Breast epithelium (tissue), 4 donors: ENCODE data around the gene SERTAD4. TPM values are rescaled to one million over a fixed set of nuclear protein-coding genes. Genes with fewer than 3 reads are reported as not detected.

Experiments used
- DNase-seq, 2 donors: peaks; one replicate each; pipeline ENCODE4 v3.0.0-alpha.2; 2019; ENCODE audit warnings: low spot score in 2 of 2
- H3K27ac ChIP-seq, 2 donors: fragments of 200-600 bp; sonication (generic) in 1 of 2; one replicate each; pipeline ENCODE4 v1.5.1; 2016 to 2019; ENCODE audit warnings: mild to moderate bottlenecking in 1 of 2
- H3K27me3 ChIP-seq, 2 donors: fragments of 200-600 bp; sonication (generic) in 1 of 2; one replicate each; pipeline versions ENCODE4 v1.5.1 to v1.6.0; 2017 to 2019; ENCODE audit warnings: control low read depth in 1 of 2, mild to moderate bottlenecking in 1 of 2
- H3K36me3 ChIP-seq: fragments of 200-600 bp; one replicate; pipeline ENCODE4 v1.5.1; 2019
- H3K4me1 ChIP-seq, 2 donors: fragments of 200-600 bp; sonication (generic); one replicate each; pipeline ENCODE4 v1.5.1; 2016 to 2019; ENCODE audit warnings: control low read depth in 1 of 2
- H3K4me3 ChIP-seq, 3 donors: fragments of 200-600 bp; sonication (generic); 1 replicate in 2 of 3; 2 replicates in 1 of 3; pipeline ENCODE4 v1.5.1; 2016 to 2019; ENCODE audit warnings: mild to moderate bottlenecking in 3 of 3, moderate library complexity in 2 of 3
- H3K9me3 ChIP-seq, 2 donors: fragments of 200-600 bp; sonication (generic) in 1 of 2; one replicate each; pipeline ENCODE4 v1.5.1; 2016 to 2019; ENCODE audit warnings: control low read depth in 1 of 2
- POLR2A ChIP-seq: fragments of 450-650 bp; IDR thresholded peaks from one replicate; pipeline ENCODE4 v1.6.1; 2016; ENCODE audit warnings: antibody characterized with exemption, mild to moderate bottlenecking, moderate library complexity
- POLR2AphosphoS5 ChIP-seq, 3 donors: sonication (generic); formaldehyde crosslinking; IDR thresholded peaks; one replicate each; pipeline ENCODE4 v1.6.1; 2017; ENCODE audit warnings: antibody characterized with exemption in 3 of 3
- intact Hi-C: fragments of 100-400 bp; cut with DNase I; formaldehyde crosslinking; loops from one replicate; pipeline ENCODE4 v1.15.1; 2023; ENCODE audit warnings: low total_unique reads
- total RNA-seq, 3 donors: library from RNA; depleted of rRNA; stranded (reverse); fragments of >200 nt; gene quantifications; one replicate each; pipeline ENCODE4 v1.1.0, GENCODE V29; 2016
- TF ChIP-seq, protein P1 (sequence below), 3 donors: fragments of 450-650 bp; IDR thresholded peaks; one replicate each; pipeline ENCODE4 v1.5.1; 2016 to 2017; ENCODE audit warnings: antibody characterized with exemption in 3 of 3, mild to moderate bottlenecking in 3 of 3, moderate library complexity in 3 of 3

The SERTAD4 gene
- total RNA-seq, 3 donors from 2014 or later: 0.80 to 47.9 (median 7.9) TPM

DNA sequence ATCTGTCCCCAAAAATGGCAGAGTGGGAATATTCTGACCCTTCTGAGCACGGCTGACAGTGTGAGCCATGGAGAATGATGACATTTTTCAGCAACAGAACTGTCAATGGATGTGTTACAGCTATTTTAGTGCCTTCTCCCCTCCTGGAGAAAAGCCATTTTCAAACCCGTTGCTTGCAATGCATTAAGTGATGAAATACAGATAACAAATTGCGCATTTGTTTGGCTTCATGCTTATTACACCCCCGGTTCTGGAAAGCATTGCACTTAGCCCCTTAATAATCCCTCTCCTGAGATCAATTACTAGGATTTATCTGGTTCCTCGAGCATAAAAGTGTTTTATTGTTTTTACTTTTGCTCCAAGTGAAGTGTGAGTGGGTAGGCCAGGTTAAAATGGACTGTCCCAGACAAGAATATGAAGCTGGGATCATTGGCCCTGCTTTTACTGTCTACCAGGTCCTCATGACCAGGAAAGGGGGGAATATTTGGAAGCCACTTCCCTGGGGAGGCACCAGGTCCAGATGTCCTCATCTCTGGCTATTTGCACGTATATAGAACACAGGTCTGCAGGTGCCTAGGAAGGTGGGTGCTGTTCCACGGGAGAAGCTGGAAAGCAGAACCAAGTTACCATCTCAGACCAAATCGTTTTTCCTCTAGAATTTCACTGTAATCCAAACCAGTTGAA is 58.6 kb downstream of the SERTAD4 start:
- H3K4me3 ChIP-seq: no peak overlapping the region
- H3K9me3 ChIP-seq: no peaks in the 10 kb centered on the region

DNA sequence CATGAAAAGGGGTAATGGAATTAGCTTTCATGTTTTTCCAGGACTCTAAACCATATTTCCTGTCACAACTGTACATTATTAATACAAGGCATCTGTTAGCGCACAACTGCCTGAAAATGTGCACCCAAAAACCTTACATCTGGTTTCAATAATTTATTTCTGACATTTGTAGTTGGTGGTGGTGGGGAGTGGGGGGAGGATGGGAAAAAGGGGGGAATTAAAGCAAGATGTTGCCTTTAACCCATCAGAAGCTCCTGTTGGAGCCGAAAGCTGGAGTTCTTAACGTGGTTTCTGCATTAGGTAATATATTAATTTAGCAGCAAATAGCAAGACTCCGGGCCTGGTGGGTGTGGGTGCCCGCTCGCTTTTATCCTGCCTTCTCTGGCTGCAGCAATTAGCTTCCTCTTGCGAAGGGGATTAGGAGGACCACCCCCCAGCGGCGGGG is 59.2 kb downstream of the SERTAD4 start:
- peak in 1 of 2 donors; percentile 24 for DNase-seq
- Histone ChIP-seq H3K27me3 (no peaks in the 10 kb centered on the region), H3K36me3 (no peaks in the 10 kb centered on the region), H3K27ac (peak overlapping the region; percentile 89 to 91), H3K4me3 (peak overlapping the region; percentile 38 to 69 (median 58)), H3K9me3 (no peaks in the 10 kb centered on the region), H3K4me1 (peaks cover 11 to 12% of the 10 kb centered on the region in 2 donors)
- no peak for TF ChIP-seq POLR2A
- TF ChIP-seq POLR2AphosphoS5 (IDR thresholded peaks at IDR 0.05): no peak
- TF ChIP-seq, protein P1, sequence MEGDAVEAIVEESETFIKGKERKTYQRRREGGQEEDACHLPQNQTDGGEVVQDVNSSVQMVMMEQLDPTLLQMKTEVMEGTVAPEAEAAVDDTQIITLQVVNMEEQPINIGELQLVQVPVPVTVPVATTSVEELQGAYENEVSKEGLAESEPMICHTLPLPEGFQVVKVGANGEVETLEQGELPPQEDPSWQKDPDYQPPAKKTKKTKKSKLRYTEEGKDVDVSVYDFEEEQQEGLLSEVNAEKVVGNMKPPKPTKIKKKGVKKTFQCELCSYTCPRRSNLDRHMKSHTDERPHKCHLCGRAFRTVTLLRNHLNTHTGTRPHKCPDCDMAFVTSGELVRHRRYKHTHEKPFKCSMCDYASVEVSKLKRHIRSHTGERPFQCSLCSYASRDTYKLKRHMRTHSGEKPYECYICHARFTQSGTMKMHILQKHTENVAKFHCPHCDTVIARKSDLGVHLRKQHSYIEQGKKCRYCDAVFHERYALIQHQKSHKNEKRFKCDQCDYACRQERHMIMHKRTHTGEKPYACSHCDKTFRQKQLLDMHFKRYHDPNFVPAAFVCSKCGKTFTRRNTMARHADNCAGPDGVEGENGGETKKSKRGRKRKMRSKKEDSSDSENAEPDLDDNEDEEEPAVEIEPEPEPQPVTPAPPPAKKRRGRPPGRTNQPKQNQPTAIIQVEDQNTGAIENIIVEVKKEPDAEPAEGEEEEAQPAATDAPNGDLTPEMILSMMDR (IDR thresholded peaks at IDR 0.05): no peak
- intact Hi-C loops: no loop called here

More for the DNA sequence above, 58.6 kb downstream of the SERTAD4 start:
- no peaks in the 10 kb centered on the region for H3K27me3 ChIP-seq
- H3K27ac ChIP-seq: peak overlapping the region; percentile 89 to 91
- H3K36me3 ChIP-seq: no peaks in the 10 kb centered on the region
- intact Hi-C loops: no loop called here
- DNase-seq: no peak
- TF ChIP-seq POLR2A (no peak), POLR2AphosphoS5 (IDR thresholded peaks at IDR 0.05) (no peak)
- TF ChIP-seq, protein P1 (IDR thresholded peaks at IDR 0.05): no peak
- peaks cover 11 to 12% of the 10 kb centered on the region in 2 donors for H3K4me1 ChIP-seq

DNA sequence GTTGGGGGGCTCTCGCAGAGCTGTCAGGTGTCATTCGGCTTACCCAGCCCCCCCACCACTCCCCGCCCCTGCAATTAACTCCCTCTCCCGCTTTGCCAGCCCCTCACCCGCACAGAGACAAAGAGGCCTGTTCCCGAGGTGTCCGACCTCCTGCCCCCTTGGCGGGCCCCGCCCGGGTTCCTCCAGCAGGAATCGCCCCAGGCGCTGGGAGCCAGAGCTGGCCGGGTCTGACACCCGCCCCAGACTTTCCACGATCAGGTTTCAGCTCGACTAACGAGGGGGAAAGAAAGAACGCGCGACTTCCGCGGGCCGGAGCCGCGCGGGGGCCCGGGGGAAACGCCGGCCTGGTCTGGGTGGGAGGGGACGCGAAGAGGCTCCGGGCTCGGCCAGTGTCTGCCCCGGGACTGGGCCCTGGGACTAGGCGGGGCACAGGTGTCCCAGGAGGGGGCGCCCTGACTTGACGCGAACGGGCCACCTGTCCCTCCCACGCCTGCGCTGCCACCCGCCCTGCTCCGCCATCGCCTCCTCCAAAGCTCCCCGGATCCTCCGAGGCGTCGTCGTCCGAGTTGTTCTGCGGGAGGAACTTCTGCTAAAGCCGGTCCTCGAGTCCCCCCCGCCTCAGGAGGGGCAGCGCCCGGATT is 59.8 kb downstream of the SERTAD4 start:
- no peaks in the 10 kb centered on the region for H3K36me3 ChIP-seq
- H3K27ac ChIP-seq: peak overlapping the region; percentile 89 to 91
- H3K27me3 ChIP-seq: no peaks in the 10 kb centered on the region
- H3K9me3 ChIP-seq: no peaks in the 10 kb centered on the region
- H3K4me3 ChIP-seq: peak overlapping the region; percentile 38 to 69 (median 58)
- intact Hi-C loops: no loop called here
- no peak for TF ChIP-seq POLR2A
- TF ChIP-seq, protein P1 (IDR thresholded peaks at IDR 0.05): peak in 1 of 3 donors; percentile 15
- TF ChIP-seq POLR2AphosphoS5 (IDR thresholded peaks at IDR 0.05): no peak
- H3K4me1 ChIP-seq: peaks cover 11 to 12% of the 10 kb centered on the region in 2 donors
- peak; percentile 60 to 72 for DNase-seq

DNA sequence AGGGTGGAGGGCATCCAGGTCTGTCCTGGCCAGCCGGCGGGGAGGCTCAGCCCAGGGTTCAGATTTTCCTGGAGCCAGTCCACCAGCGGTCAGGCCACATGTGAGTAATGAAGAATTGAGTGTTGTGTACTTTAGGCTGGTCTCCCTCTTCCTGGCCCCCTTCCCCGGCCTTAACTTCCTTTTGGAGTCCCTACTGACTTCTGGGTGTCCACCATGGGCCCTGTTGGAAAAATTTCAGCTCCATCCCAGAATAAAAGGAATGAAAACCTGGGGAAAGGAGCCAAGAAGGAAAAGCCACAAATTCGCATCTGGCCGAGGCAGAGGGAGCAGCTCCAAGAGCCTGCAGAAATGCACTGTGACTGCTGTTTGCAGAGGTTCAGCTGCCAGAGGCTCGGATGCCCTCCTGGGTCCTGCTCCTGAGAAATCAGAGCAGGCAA is 60.6 kb downstream of the SERTAD4 start:
- H3K4me1 ChIP-seq: peaks cover 11 to 12% of the 10 kb centered on the region in 2 donors
- no peaks in the 10 kb centered on the region for H3K27me3 ChIP-seq
- no peak for TF ChIP-seq POLR2AphosphoS5 (IDR thresholded peaks at IDR 0.05)
- no peak for TF ChIP-seq POLR2A
- TF ChIP-seq, protein P1 (IDR thresholded peaks at IDR 0.05): no peak
- peak in 1 of 2 donors; percentile 39 for DNase-seq
- no peaks in the 10 kb centered on the region for H3K9me3 ChIP-seq
- H3K27ac ChIP-seq: peak overlapping the region; percentile 89 to 91
- H3K4me3 ChIP-seq: peak overlapping the region; percentile 38 to 69 (median 58)
- intact Hi-C loops: no loop called here
- no peaks in the 10 kb centered on the region for H3K36me3 ChIP-seq
